GM12878 (cell line): ENCODE data around the gene PTPRM. TPM values are rescaled to one million over a fixed set of nuclear protein-coding genes. Genes with fewer than 3 reads are reported as not detected.

ENCODE experiments used
- BHLHE40 ChIP-seq, 2 experiments: fragments of 450-650 bp in 1 of 2; IDR thresholded peaks; 2 replicates each; pipeline ENCODE4 v1.6.1; 2011 to 2017; ENCODE audit warnings: low read depth in 2 of 2, borderline replicate concordance in 1 of 2, improper control_type of control experiment in 1 of 2, low read length in 1 of 2, mild to moderate bottlenecking in 1 of 2
- BMI1 ChIP-seq: fragments of 450-650 bp; IDR thresholded peaks from 2 replicates; pipeline ENCODE4 v1.6.1; 2016; ENCODE audit warnings: mild to moderate bottlenecking, moderate library complexity, borderline replicate concordance
- BRCA1 ChIP-seq: IDR thresholded peaks from 2 replicates; pipeline ENCODE4 v1.6.1; 2011; ENCODE audit warnings: low read depth, low read length, improper control_type of control experiment
- CBX3 ChIP-seq: fragments of 200-600 bp; sonication (generic); IDR thresholded peaks from 2 replicates; pipeline ENCODE4 v1.6.1; 2016; ENCODE audit warnings: low read depth, borderline replicate concordance
- CREB1 ChIP-seq: IDR thresholded peaks from 2 replicates; pipeline ENCODE4 v1.6.1; 2012; ENCODE audit warnings: low read depth, mild to moderate bottlenecking, inconsistent platforms
- DPF2 ChIP-seq: fragments of 450-650 bp; IDR thresholded peaks from 2 replicates; pipeline ENCODE4 v1.6.1; 2017; ENCODE audit warnings: mild to moderate bottlenecking
- EGR1 ChIP-seq, 2 experiments: IDR thresholded peaks; 1 replicate in 1 of 2; 2 replicates in 1 of 2; pipeline ENCODE4 v1.6.1; 2011 to 2012; ENCODE audit warnings: low read depth in 2 of 2, low read length in 2 of 2, borderline replicate concordance in 1 of 2, mild to moderate bottlenecking in 1 of 2, moderate library complexity in 1 of 2
- ESRRA ChIP-seq: IDR thresholded peaks from 2 replicates; pipeline ENCODE4 v1.6.1; 2012; ENCODE audit warnings: mild to moderate bottlenecking, low read length, improper control_type of control experiment
- IKZF1 ChIP-seq: fragments of 450-650 bp; conservative IDR thresholded peaks from 2 replicates; pipeline ENCODE4 v1.6.1; 2017; ENCODE audit warnings: antibody characterized with exemption, mild to moderate bottlenecking
- IKZF2 ChIP-seq, 2 experiments: fragments of 450-650 bp; IDR thresholded peaks; 2 replicates each; pipeline ENCODE4 v1.6.1; 2017; ENCODE audit warnings: mild to moderate bottlenecking in 2 of 2, moderate library complexity in 2 of 2
- KAT2A ChIP-seq: conservative IDR thresholded peaks from 2 replicates; pipeline ENCODE4 v1.6.1; 2011; ENCODE audit warnings: low read depth, low read length; ENCODE audit not compliant: control insufficient read depth
- MTA3 ChIP-seq: IDR thresholded peaks from 2 replicates; pipeline ENCODE4 v1.6.1; 2012; ENCODE audit warnings: low read length, inconsistent platforms, borderline replicate concordance
- NFYB ChIP-seq: IDR thresholded peaks from 2 replicates; pipeline ENCODE4 v1.6.1; 2011; ENCODE audit warnings: low read depth, mild to moderate bottlenecking, low read length, improper control_type of control experiment, moderate library complexity; ENCODE audit not compliant: insufficient read depth
- PAX8 ChIP-seq: fragments of 450-650 bp; IDR thresholded peaks from 2 replicates; pipeline ENCODE4 v1.6.1; 2017; ENCODE audit warnings: mild to moderate bottlenecking, moderate library complexity
- RBBP5 ChIP-seq: fragments of 200-600 bp; sonication (generic); conservative IDR thresholded peaks from 2 replicates; pipeline ENCODE4 v1.6.1; 2016
- SMAD5 ChIP-seq: IDR thresholded peaks from 2 replicates; pipeline ENCODE4 v1.6.1; 2016; ENCODE audit warnings: antibody characterized with exemption, low read depth
- SMARCA5 ChIP-seq: fragments of 450-650 bp; IDR thresholded peaks from 2 replicates; pipeline ENCODE4 v1.6.1; 2017; ENCODE audit warnings: mild to moderate bottlenecking
- STAT3 ChIP-seq: IDR thresholded peaks from 2 replicates; pipeline ENCODE4 v1.6.1; 2011; ENCODE audit warnings: low read depth, low read length, improper control_type of control experiment
- TCF12 ChIP-seq: IDR thresholded peaks from 2 replicates; pipeline ENCODE4 v1.6.1; 2011; ENCODE audit warnings: low read depth, mild to moderate bottlenecking, low read length
- polyA plus RNA-seq, 11 experiments: library from polyadenylated mRNA; depleted of rRNA in 4 of 11; unstranded in 6 of 11; stranded (reverse) in 5 of 11; fragments of >200 nt; fragmentation: Nextera tagmentation in 4 of 11; fragmentation: Illumina TruSeq in 1 of 11; extraction: Ambion mirVana in 4 of 11; extraction: Trizol in 1 of 11; gene quantifications; 1 replicate in 1 of 11; 2 replicates in 10 of 11; pipeline versions ENCODE4 v1.2.1 to v1.2.3, GENCODE V29; 2011 to 2016; ENCODE audit warnings: inconsistent platforms in 2 of 11, missing spikeins in 2 of 11, low read depth in 1 of 11
- total RNA-seq, 4 experiments: library from RNA; depleted of rRNA in 3 of 4; stranded (reverse); fragments of >200 nt in 3 of 4; fragmentation: Illumina TruSeq in 1 of 4; extraction: Trizol in 1 of 4; gene quantifications; 2 replicates each; pipeline versions ENCODE4 v1.2.1 to v1.2.3, GENCODE V29; 2013 to 2021
- TF ChIP-seq, protein P1 (sequence below): fragments of 450-650 bp; IDR thresholded peaks from 2 replicates; pipeline ENCODE4 v1.6.1; 2017; ENCODE audit warnings: mild to moderate bottlenecking, low read depth, inconsistent platforms; ENCODE audit not compliant: poor library complexity, severe bottlenecking
- TF ChIP-seq, protein P2 (sequence below): fragments of 450-650 bp; IDR thresholded peaks from 2 replicates; pipeline ENCODE4 v1.6.1; 2017; ENCODE audit warnings: mild to moderate bottlenecking
- TF ChIP-seq, protein P3 (sequence below): IDR thresholded peaks from 2 replicates; pipeline ENCODE4 v1.6.1; 2011; ENCODE audit warnings: low read depth, low read length, improper control_type of control experiment, borderline replicate concordance
- TF ChIP-seq, protein P4 (sequence below): fragments of 450-650 bp; IDR thresholded peaks from 2 replicates; pipeline ENCODE4 v1.6.1; 2016; ENCODE audit warnings: mild to moderate bottlenecking
- TF ChIP-seq, protein P5 (sequence below): IDR thresholded peaks from 2 replicates; pipeline ENCODE4 v1.6.1; 2012; ENCODE audit warnings: low read depth, low read length, improper control_type of control experiment

PTPRM gene
- total and polyA plus RNA-seq, 10 of the 15 experiments (the other 5 are each of a cell fraction or from before 2014, with no cell fraction given): 0.07 to 22.6 (median 0.60) TPM

DNA sequence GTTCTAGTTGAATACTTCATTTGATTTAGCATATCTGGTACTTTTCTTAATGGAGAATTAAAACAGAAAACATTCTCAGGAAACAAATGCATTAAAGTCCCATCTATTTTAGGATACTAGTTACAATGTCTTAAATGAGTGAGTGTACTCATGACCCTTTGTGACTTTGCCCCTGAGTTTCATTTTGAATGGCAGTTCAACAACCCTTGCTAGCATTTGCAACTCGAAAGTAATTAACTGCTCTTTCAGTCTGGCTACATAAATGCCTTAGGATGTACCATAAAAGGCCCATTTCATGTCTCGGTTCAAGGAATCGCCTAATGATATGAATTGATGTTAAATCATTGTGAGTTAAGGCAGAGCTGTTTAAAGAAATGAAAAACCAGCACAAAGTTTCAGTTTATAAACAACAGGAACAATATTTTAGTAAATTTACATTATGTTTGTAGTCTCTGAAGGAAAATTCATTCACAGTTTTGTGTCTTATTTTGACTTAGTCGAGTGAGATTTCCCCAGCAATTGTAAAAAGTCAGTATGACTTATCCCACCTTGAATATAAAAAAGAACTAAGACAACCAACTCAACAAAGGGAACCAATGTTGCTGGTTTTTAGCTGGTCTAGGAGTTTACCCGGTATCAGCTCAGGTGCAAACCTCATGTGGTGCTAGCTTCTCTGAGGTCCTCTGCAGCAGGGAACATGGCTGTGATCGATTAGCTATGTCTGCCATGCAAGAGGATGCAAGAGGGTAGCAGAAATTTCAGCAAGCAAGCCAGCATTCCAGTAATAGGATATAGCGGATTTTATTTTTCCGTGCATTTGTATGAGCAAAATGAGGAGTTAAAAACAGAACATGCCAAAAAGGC is 386.2 kb downstream of the PTPRM start (continued):
- TF ChIP-seq IKZF2 (IDR thresholded peaks at IDR 0.05): peak; percentile 85 to 93; a peak in 3 of 4 replicates
- TF ChIP-seq, protein P1, sequence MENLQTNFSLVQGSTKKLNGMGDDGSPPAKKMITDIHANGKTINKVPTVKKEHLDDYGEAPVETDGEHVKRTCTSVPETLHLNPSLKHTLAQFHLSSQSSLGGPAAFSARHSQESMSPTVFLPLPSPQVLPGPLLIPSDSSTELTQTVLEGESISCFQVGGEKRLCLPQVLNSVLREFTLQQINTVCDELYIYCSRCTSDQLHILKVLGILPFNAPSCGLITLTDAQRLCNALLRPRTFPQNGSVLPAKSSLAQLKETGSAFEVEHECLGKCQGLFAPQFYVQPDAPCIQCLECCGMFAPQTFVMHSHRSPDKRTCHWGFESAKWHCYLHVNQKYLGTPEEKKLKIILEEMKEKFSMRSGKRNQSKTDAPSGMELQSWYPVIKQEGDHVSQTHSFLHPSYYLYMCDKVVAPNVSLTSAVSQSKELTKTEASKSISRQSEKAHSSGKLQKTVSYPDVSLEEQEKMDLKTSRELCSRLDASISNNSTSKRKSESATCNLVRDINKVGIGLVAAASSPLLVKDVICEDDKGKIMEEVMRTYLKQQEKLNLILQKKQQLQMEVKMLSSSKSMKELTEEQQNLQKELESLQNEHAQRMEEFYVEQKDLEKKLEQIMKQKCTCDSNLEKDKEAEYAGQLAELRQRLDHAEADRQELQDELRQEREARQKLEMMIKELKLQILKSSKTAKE: peak; percentile 96
- TF ChIP-seq, protein P2, sequence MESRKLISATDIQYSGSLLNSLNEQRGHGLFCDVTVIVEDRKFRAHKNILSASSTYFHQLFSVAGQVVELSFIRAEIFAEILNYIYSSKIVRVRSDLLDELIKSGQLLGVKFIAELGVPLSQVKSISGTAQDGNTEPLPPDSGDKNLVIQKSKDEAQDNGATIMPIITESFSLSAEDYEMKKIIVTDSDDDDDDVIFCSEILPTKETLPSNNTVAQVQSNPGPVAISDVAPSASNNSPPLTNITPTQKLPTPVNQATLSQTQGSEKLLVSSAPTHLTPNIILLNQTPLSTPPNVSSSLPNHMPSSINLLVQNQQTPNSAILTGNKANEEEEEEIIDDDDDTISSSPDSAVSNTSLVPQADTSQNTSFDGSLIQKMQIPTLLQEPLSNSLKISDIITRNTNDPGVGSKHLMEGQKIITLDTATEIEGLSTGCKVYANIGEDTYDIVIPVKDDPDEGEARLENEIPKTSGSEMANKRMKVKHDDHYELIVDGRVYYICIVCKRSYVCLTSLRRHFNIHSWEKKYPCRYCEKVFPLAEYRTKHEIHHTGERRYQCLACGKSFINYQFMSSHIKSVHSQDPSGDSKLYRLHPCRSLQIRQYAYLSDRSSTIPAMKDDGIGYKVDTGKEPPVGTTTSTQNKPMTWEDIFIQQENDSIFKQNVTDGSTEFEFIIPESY: no peak
- TF ChIP-seq STAT3: peak; percentile 45; the same call in 1 of the 2 replicates
- TF ChIP-seq CBX3: no peak
- TF ChIP-seq NFYB: no peak
- TF ChIP-seq BMI1: peak; percentile 86
- TF ChIP-seq SMAD5: no peak
- no peak for TF ChIP-seq KAT2A
- TF ChIP-seq RBBP5: no peak
- TF ChIP-seq DPF2: peak; percentile 97
- TF ChIP-seq BHLHE40 (IDR thresholded peaks at IDR 0.05; ENCODE audit: borderline replicate concordance in 1 of 2, low read depth in 2 of 2, low read length in 1 of 2): peak; percentile 50 to 74; a peak in 3 of 4 replicates
- no peak for TF ChIP-seq PAX8
- peak; percentile 76 for TF ChIP-seq IKZF1
- TF ChIP-seq, protein P3, sequence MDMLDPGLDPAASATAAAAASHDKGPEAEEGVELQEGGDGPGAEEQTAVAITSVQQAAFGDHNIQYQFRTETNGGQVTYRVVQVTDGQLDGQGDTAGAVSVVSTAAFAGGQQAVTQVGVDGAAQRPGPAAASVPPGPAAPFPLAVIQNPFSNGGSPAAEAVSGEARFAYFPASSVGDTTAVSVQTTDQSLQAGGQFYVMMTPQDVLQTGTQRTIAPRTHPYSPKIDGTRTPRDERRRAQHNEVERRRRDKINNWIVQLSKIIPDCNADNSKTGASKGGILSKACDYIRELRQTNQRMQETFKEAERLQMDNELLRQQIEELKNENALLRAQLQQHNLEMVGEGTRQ: no peak
- peak; percentile 75; the same call in 1 of the 2 replicates for TF ChIP-seq SMARCA5
- no peak for TF ChIP-seq CREB1
- TF ChIP-seq BRCA1: no peak
- TF ChIP-seq EGR1 (IDR thresholded peaks at IDR 0.05; ENCODE audit: borderline replicate concordance in 1 of 2, low read depth in 2 of 2, low read length in 2 of 2): no peak
- TF ChIP-seq, protein P4, sequence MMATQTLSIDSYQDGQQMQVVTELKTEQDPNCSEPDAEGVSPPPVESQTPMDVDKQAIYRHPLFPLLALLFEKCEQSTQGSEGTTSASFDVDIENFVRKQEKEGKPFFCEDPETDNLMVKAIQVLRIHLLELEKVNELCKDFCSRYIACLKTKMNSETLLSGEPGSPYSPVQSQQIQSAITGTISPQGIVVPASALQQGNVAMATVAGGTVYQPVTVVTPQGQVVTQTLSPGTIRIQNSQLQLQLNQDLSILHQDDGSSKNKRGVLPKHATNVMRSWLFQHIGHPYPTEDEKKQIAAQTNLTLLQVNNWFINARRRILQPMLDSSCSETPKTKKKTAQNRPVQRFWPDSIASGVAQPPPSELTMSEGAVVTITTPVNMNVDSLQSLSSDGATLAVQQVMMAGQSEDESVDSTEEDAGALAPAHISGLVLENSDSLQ: peak; percentile 83
- TF ChIP-seq ESRRA: peak; percentile 75; the same call in 1 of the 2 replicates
- TF ChIP-seq, protein P5, sequence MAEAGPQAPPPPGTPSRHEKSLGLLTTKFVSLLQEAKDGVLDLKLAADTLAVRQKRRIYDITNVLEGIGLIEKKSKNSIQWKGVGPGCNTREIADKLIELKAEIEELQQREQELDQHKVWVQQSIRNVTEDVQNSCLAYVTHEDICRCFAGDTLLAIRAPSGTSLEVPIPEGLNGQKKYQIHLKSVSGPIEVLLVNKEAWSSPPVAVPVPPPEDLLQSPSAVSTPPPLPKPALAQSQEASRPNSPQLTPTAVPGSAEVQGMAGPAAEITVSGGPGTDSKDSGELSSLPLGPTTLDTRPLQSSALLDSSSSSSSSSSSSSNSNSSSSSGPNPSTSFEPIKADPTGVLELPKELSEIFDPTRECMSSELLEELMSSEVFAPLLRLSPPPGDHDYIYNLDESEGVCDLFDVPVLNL: no peak
- no peak for TF ChIP-seq MTA3
- no peak for TF ChIP-seq TCF12
